Inflammatory macrophage treated with lipopolysaccharide for 1 hour (primary cell): ENCODE results near the gene ZNF311.
A peak's percentile ranks its signal among the peaks of the same experiment; 100 is the strongest.
"Not testable (repeated sequence)": the region's sequence is repeated elsewhere in the genome, so short reads cannot be mapped to it uniquely, and the experiment has no call there.

Experiments used
- DNase-seq, 2 donors: peaks; one replicate each; pipeline ENCODE4 v3.0.0-alpha.2; 2020 to 2022

Gene ZNF311

GRCh38 chr6:28953039-28953584 lies 52.0 kb downstream of the ZNF311 start:
- DNase-seq = peak; percentile 52 to 72

GRCh38 chr6:28949656-28950195 lies 55.4 kb downstream of the ZNF311 start:
- not testable (repeated sequence) for DNase-seq

GRCh38 chr6:28948782-28949486 lies 56.2 kb downstream of the ZNF311 start:
- DNase-seq = no peak

- no peak for DNase-seq
Measured at GRCh38 chr6:28947831-28948270, 57.3 kb downstream of the ZNF311 start.

- DNase-seq = no peak
Measured at GRCh38 chr6:28947067-28947765, 57.9 kb downstream of the ZNF311 start.

GRCh38 chr6:28945349-28945748 lies 59.8 kb downstream of the ZNF311 start:
- DNase-seq = no peak
